ENCODE data around the gene ABCC3. TPM values are rescaled to one million over a fixed set of nuclear protein-coding genes. Genes with fewer than 3 reads are reported as not detected.
A peak's percentile ranks its signal among the peaks of the same experiment; 100 is the strongest.

ABCC3 gene
- polyA plus RNA-seq, 3 donors = 10.5 to 15.5 (median 12.9) TPM

DNA sequence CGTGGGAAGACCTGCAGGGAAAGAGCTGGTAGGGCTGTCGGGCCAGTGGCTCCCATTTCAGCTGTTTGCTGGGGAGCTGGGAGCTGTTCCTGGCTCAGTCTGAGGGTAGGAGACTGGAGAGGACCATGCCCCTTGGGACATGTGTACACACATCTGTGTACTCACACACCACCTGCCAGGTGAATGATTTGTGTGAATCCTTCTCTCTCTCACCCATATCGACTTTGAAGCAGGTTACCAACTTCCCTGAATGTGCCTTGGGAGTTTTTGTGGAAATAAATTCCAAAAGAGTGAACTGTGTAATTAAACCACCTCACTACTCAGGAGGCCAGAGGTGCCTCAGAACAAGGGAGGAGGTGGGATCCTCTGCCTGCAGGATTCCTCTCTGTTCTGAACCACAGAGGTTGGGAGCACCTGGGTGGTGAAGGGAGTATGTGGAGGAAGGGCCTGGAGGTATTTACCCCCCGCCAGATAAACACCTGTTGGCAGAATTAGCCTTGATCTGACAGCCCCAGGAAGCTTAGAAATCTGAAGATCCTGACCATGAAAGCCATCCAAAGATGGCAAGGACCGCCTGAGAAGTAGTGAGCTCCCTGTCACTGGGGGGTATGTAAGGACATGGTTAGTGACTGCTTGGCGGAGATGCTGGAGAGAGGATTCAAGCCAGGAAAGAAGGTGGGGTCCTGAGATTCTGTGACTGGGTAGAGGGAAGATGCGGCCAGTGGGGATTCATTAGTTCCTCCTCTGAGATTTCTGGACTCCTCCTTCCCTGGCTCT is 3.3 kb downstream of the ABCC3 start:
- no peak for DNase-seq (ENCODE audit: extremely low read depth in 1 of 11, low read depth in 9 of 11, low spot score in 4 of 11)

DNA sequence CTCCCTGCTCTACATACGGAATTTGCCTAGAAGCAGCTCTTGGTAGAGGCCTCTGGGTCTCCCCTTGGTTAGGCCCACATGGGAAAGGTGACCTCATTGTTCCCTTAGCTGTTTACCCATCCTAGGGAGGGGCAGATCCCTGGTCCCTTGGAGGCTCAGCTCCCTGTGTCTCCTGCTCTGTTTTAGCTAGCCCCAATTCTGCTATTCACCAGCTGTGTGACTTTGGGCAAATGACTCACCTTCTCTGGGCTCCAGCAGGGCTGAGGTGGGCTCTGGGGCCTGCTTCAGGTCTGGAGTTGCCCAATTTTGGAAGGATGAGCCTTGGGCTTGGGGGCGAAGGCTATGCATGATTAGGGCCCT is 3.9 kb downstream of the ABCC3 start:
- DNase-seq (ENCODE audit: extremely low read depth in 1 of 11, low read depth in 9 of 11, low spot score in 4 of 11) = no peak

DNA sequence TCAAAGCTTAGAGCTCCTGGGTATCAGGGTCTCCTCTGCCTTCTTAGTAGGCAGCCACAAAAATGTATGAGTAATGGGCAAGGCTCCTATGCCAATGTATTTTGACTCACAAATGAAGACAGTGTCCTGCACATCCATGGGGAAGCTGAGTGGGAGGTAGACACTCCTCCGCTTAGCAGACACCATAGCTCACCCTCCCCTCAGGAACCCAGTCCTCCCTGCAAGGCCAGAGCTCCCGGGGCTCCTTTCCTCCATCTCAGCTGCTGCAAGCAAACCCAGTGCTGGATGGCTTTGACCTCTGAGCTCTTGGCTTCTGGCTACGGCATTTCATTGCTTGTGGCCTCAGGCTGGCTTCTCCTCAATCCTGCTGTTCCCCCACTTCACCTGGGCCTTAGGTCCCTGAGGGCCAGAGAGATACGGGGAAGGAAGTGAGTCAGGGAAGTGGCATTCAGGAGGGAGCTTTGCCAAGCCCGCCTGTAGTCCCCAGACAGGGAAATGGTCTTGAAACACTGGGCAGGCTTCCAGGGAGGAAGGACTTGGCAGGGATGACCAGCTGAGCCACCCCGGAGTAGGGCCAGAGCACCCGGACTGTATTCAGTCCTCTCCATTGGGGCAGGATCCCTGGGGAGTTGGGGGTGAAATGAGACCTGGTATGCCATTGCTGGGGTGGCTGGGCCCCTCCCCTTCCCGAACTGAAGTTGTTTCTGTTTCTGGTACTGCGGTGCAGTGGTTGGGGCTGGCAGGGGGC is 4.5 kb downstream of the ABCC3 start:
- DNase-seq (ENCODE audit: extremely low read depth in 1 of 11, low read depth in 9 of 11, low spot score in 4 of 11) = peak in 1 of 11 donors; percentile 52

DNA sequence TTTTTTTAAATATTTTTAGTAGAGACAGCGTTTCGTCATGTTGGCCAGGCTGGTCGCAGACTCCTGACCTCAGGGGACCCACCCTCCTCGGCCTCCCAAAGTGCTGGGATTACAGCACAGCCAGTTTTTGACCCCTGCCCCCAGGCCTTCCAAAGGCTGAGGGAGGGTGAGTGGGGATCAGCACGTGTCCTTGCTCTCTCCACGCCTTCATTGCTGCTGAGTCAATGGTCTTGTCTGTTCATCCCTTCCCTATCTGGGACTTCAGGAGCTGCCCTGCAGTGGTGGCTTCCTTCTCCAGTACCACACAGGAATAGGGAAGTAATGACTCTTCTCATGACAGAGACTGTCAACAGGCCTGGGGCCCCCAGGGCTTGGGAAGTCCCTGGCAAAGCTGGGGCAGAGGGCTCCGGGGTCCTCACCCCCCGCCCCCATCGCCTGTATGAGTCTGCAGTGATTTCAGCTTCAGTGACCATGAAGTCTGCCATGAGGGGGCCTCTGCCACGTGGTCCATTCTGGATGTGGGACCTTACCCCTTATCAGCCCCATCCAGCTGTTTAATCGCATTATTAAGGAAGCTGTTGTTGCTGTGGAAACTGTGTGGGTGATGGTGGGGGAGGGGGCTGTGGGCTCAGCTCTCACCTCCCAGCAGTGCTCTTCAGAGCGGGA is 6.1 kb downstream of the ABCC3 start:
- no peak for DNase-seq (ENCODE audit: extremely low read depth in 1 of 11, low read depth in 9 of 11, low spot score in 4 of 11)

DNA sequence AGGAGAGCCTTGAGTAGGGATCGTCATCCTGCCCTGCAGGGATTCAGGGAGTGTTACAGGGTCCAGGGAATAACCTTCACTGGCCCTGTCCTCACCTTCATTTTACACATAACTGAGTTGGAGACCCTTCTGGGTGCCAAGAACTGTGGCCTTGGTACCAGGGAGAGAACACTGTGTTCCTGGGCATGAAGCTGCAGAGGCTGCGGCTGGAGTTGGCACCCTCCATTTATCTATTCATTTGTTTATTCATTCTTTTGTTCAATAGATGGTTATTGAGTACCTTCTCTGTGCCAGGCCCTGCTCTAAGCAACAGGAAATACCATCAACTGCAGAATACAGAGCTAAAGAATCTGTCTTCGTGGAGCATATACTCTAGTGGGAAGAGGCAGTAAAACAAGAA is 6.7 kb downstream of the ABCC3 start:
- no peak for DNase-seq (ENCODE audit: extremely low read depth in 1 of 11, low read depth in 9 of 11, low spot score in 4 of 11)

DNA sequence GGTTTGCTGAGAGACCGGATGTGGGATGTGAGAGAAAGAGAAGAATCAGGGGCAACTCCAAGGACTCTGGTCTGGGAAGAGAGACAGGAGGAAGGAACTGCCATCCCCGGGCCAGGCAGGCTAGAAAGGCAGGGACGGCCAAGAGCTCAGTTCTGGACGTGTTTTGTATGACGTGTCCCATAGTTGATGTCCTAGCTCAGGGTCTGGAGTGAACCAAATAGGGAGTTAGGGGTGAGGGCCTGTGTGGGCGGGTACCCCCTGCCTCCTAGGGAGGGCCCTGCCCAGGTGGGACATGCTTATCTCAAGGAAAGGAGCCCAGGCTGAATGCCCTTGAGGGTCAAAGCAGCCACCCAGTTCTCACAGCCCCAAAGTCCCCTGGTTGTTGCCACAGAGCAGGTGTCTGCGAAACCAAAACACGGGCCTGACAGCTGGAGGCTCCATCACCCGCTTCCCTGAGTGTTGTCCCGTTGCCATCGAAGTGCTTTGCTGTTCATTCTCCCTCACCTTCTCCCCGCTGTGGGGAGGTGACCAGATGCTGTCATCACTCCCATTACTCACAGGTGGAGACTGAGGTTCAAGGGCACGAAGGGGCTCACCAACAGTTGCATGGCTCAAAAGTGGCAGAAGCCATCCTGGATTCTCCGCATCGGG is 7.5 kb downstream of the ABCC3 start:
- no peak for DNase-seq (ENCODE audit: extremely low read depth in 1 of 11, low read depth in 9 of 11, low spot score in 4 of 11)

DNA sequence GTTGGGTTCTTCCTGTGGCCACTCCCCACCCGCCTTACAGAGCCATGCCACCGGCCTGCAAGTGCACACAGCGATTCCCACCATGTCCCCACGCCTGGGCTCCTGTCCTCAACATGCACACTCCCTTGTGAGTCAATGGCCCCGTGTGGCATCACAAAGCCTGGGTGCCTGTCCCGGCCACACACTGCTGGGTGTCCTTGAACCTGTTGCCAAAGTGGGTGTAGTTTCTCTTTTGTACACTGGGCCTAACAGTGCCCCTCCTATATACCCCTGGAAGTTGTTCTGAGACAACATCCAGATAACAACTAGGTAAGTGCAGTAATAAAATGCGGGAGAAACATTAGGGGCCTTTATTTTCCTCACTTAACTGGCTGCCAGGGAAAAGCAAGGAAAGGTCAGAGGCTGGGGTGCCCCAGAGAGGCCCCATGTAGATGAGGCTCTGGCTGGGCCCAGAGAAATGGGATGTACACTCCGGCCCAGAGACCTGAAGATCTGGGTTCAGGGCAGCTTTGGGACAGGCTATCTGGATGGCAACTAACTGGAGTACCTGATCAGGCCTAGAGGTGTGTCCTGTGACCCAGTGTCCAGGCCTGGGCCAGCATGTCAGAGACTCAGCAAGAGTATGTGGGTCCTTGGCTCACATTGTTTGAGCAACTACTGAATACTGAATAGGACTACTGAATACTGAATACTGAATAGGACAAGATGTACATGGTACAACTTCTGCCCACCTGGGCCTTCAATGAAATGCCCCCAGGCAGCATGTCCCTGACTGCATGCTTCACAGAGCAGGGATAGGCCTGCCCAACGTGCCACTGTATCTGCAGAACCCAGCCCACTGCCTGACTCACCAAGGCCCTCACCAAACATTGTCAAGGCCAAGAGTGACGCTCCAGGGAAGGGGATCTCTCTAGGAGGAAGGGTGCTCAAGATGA is 8.3 kb downstream of the ABCC3 start:
- DNase-seq (ENCODE audit: extremely low read depth in 1 of 11, low read depth in 9 of 11, low spot score in 4 of 11) = no peak

DNA sequence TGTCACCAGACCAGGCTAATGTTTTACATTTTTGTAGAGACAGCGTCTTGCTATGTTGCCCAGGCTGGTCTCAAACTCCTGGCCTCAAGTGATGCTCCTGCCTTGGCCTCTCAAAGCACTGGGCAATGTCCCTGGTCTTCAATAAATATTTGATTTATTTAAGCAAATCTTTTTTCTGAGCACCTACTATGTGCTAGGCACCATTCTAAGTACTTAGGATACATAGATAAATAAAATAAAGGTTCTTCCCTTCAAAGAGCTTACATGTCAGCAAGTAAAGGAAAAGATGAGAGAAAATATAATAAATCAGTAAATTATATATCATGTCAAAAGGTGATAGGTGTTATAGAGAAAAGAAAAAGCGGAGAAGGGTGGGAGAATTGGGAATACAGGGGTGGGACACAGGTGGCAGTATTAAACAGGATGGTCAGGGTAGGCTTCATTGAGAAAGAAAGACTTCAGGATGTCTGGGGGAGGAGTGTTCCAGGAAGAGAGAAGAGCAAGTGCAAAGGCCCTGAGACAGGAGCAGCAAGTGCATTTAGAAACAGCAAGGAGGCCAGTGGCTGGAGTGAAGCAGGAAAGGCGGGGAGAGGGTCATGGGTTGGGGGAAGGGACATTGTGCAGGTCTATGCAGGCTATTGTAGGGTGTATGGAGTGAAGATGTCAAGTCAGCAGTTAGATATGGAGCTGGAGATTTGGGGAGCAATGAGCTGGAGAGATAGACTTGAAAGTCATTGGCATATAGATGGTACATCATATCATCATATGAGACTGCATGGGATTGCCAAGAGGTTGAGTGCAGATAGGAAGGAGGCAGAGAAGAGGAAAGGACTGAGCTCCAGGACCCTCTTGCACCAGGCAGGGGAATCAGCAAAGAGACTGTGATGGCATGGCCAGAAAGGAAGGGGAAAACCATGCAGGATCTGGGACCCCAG is 11.3 kb downstream of the ABCC3 start:
- no peak for DNase-seq (ENCODE audit: extremely low read depth in 1 of 11, low read depth in 9 of 11, low spot score in 4 of 11)

DNA sequence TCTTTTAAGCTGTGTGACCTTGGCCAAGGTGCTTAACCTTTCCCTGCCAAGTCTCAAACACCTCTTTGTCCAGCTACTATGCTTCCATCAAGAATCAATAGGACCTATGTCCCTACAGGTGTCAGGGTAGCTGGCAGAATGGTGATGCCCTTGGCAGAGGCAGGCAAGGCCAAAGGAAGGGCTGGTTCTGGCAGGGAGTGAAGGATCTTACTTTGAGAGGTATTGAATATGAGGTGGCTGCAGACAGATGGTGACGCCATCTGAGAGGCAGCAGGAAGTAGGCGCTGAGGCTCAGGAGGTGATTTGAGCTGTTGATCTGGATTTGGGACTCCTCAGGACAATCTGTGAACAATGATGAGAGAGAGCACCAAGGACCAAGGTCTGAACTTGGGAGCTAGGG is 12.5 kb downstream of the ABCC3 start:
- DNase-seq (ENCODE audit: extremely low read depth in 1 of 11, low read depth in 9 of 11, low spot score in 4 of 11) = no peak

DNA sequence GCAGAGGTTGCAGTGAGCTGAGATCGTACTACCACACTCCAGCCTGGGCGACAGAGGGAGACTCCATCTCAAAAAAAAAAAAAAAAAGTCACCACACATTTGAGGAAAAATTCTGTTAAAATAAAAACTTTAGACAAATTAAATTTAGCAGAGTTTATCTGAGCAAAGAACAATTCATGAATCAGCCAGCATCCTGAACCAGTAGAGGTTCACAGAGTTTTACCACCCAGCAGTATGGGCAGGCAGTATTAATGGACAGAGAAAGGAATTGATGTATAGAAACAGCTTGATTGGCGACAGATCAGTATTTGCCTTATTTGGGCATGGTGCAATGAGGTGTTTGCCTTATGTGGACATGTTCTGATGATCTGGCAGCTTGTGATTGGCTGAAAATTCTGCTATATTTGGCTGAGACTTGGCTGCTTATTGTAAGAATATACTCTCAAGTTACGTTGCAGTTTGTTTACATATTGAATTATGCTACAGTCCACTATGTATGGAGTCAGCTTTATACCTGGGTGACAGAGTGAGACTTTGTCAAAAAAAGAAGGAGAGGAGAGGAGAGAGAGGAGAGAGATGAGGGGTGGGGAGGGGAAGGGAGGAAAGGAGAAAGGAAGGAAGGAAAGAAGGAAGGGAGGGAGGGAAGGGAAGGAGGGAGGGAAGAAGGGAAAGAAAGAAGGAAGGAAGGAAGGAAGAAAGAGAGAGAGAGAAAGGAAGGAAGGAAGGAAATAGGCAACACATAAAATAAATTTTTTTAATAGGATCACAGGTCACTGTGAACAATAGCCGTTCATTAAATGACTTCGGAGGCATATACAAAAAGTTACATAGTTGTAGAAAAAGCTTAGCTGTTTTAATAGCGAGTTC is 14.6 kb downstream of the ABCC3 start:
- DNase-seq (ENCODE audit: extremely low read depth in 1 of 11, low read depth in 9 of 11, low spot score in 4 of 11) = no peak

DNA sequence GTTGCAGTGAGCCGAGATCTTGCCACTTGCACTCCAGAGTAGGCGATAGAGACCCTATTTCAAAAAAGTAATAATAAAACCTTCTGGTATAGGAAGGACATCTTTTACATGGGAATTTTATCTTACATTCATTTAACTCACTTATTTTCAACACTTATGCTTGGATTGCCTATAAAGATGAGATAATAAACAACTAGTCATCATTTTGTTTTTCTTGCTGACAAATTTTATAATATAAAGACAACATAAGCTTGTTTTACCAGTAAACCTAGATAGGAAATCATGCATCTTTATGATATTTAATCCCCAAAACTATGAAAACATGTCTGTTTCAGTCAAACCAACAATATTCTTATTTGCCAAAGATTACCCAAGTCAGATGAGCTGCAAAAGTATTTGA is 17.0 kb downstream of the ABCC3 start:
- no peak for DNase-seq (ENCODE audit: extremely low read depth in 1 of 11, low read depth in 9 of 11, low spot score in 4 of 11)

DNA sequence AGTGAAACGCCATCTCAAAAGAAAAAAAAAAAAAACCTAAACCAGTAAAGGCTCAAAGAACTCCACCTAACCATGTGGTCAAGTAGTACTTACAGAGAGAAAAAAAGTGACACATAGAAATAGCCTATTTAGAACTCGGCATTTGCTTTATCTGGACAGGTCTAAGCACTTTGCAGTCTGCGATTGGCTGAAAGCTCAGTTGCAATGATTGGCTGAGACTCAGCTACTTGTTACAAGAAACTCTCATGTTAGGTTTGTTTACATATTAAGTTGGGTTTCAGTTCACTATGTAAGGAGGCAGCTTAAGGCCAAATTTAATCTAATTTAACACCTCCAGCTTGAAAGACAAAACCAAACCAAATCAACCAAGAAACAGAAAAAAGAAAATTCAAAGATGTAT is 19.1 kb downstream of the ABCC3 start:
- DNase-seq (ENCODE audit: extremely low read depth in 1 of 11, low read depth in 9 of 11, low spot score in 4 of 11) = no peak

DNA sequence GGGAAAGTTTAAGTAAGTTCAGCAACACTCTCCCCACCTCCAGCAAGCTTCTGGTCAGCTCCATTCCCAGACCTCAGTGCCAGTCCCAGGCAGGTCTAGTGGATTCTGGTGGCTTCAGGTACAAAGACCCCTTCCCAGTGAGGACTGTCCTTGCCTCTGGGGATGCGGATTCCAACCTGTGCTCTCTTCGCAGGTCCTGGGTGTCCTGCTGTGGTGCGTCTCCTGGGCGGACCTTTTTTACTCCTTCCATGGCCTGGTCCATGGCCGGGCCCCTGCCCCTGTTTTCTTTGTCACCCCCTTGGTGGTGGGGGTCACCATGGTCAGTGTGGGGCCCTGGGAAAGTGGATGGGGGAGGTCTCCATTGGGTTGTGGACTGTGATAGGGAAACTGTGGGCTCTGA is 21.8 kb downstream of the ABCC3 start:
- DNase-seq (ENCODE audit: extremely low read depth in 1 of 11, low read depth in 9 of 11, low spot score in 4 of 11) = no peak

DNA sequence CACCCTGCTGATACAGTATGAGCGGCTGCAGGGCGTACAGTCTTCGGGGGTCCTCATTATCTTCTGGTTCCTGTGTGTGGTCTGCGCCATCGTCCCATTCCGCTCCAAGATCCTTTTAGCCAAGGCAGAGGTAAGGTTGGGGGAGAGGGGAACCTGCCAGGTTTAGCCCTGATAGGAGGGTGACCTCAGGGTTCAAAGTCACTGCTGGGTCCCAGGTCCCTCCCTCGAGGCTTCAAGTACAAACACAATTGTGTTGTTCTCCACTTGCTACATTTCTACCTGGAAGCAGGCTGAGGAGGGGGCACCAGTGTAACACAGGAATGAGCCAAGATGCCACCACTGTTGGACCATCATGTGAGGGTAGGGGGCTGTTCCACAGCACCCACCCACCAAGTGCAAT is 22.4 kb downstream of the ABCC3 start:
- DNase-seq (ENCODE audit: extremely low read depth in 1 of 11, low read depth in 9 of 11, low spot score in 4 of 11) = no peak

DNA sequence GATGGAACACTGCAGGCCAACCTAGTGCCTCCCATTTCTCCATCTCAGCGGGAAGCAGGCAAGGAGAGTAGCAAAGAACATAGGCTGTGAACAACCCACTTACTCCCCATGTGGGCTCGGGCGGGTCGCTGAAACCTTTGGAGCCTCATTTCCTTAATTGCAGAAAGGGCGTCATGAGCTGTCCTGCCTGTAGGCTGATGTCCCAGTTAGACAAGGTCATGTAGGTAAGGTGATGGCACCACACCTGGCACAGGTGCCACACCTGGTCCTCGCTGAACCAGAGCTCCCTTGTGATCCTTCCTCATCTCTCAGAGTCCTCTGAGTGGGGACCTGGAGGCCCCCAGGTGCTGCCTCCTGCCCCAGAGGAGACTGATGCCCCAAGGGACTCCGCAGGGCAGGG is 22.9 kb downstream of the ABCC3 start:
- DNase-seq (ENCODE audit: extremely low read depth in 1 of 11, low read depth in 9 of 11, low spot score in 4 of 11) = no peak

DNA sequence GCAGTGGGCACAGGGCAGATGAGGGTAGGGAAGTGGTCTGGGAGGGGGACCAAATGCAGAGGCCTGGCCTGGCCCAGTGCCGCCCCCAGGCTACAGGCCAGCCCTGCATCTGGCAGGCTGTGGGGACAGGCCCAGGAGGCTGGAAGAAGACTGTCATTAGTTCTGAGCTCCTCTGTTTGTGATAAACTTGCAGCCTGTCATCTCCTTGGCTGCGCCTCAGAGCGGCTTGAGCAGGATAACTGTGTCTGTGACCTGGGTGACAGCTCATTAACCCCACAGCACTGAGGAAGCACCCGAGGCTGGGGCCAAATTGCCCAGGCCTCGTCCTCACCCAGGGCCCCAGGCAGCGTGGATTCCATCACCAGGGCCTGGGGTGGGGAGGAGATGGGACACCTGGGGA is 23.9 kb downstream of the ABCC3 start:
- no peak for DNase-seq (ENCODE audit: extremely low read depth in 1 of 11, low read depth in 9 of 11, low spot score in 4 of 11)

DNA sequence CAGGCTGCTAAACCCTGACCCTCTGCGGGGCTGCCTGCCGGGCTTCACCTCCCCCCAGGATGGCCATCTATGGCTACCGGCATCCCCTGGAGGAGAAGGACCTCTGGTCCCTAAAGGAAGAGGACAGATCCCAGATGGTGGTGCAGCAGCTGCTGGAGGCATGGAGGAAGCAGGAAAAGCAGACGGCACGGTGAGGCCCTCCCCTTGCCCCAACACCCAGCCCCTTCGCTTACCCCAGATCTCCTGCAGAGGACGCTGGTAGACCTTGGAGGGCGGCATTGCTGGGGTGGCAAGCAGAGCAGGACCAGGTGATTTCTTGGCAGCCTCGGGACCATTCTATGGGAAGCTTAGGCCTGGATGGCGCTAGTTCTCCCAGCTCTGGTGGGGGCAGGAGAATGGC is 24.5 kb downstream of the ABCC3 start:
- DNase-seq (ENCODE audit: extremely low read depth in 1 of 11, low read depth in 9 of 11, low spot score in 4 of 11) = no peak
